Measurements from ENCODE around the gene CTIF. TPM values are rescaled to one million over a fixed set of nuclear protein-coding genes. Genes with fewer than 3 reads are reported as not detected.

Gene CTIF
- total and polyA plus RNA-seq, 2 experiments from 2014 or later = 8.6 to 14.4 TPM

DNA sequence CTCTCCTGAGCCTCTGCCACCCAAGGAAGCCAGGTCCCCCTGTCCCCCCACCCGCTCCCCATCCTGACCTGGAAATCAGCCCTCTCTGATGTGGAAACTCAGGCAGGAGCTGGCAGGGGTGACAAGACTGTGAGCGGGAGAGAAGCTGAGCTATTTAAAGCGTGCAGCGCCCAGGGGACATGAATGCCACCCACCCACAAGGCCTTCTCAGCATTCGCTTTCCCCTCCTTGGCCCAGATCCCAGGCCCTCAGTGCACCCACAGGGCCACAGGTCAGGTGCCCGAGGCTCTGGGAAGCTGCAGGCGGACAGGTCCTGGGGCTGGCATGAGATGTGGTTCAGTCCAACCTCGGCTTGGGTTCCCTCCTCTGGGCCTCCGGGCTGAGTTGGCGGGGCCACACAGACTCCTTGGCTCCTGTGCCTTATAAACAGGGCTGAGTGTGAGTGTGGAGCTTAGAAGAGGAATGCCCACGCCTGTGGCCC is 243.6 kb downstream of the CTIF start:
- Mint-ChIP-seq H3K9me3 (no peaks in the 10 kb centered on the region), H3K27ac (no peak overlapping the region), H3K4me1 (peaks cover 22% of the 10 kb centered on the region; the same call in 2 of the 3 replicates), H3K27me3 (ENCODE audit: insufficient read depth, low read depth, poor library complexity) (peaks cover 3% of the 10 kb centered on the region), H3K36me3 (ENCODE audit: low read depth) (no peaks in the 10 kb centered on the region; the same call in 2 of the 3 replicates), H3K4me3 (no peak overlapping the region)
- Histone ChIP-seq H3F3A (replicated peaks; ENCODE audit: low read depth) (no peaks in the 10 kb centered on the region), H3K36me3 (ENCODE audit: insufficient read depth) (no peaks in the 10 kb centered on the region), H2AFZ (no peak overlapping the region), H3K4me1 (ENCODE audit: insufficient read depth) (no peaks in the 10 kb centered on the region), H3K79me2 (replicated peaks; ENCODE audit: insufficient read depth) (no peaks in the 10 kb centered on the region), H3K4me2 (no peak overlapping the region), H3K9me2 (ENCODE audit: insufficient read depth) (no peaks in the 10 kb centered on the region), H3K27ac (ENCODE audit: low read depth) (no peak overlapping the region), H3K4me3 (no peak overlapping the region), H4K20me1 (replicated peaks; ENCODE audit: insufficient read depth) (no peaks in the 10 kb centered on the region; the same call in 1 of the 2 replicates), H3K27me3 (ENCODE audit: insufficient read depth) (no peaks in the 10 kb centered on the region)
- TF ChIP-seq, protein P1, sequence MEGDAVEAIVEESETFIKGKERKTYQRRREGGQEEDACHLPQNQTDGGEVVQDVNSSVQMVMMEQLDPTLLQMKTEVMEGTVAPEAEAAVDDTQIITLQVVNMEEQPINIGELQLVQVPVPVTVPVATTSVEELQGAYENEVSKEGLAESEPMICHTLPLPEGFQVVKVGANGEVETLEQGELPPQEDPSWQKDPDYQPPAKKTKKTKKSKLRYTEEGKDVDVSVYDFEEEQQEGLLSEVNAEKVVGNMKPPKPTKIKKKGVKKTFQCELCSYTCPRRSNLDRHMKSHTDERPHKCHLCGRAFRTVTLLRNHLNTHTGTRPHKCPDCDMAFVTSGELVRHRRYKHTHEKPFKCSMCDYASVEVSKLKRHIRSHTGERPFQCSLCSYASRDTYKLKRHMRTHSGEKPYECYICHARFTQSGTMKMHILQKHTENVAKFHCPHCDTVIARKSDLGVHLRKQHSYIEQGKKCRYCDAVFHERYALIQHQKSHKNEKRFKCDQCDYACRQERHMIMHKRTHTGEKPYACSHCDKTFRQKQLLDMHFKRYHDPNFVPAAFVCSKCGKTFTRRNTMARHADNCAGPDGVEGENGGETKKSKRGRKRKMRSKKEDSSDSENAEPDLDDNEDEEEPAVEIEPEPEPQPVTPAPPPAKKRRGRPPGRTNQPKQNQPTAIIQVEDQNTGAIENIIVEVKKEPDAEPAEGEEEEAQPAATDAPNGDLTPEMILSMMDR (conservative IDR thresholded peaks at IDR 0.05; ENCODE audit: low read depth in 2 of 2) = no peak
- no peak for TF ChIP-seq STAT1 (IDR thresholded peaks at IDR 0.05; ENCODE audit: unreplicated experiment)
- no peak for TF ChIP-seq ZNF331 (CRISPR knock-in tag; IDR thresholded peaks at IDR 0.05; ENCODE audit: low read depth)
- TF ChIP-seq ZNF114 (CRISPR knock-in tag; IDR thresholded peaks at IDR 0.05) = no peak
- TF ChIP-seq CREB1 (CRISPR knock-in tag; IDR thresholded peaks at IDR 0.05; ENCODE audit: low read depth) = no peak
- no peak for TF ChIP-seq NANOG (IDR thresholded peaks at IDR 0.05; ENCODE audit: borderline replicate concordance)
- TF ChIP-seq JUNB (IDR thresholded peaks at IDR 0.05; ENCODE audit: unreplicated experiment) = no peak
- TF ChIP-seq EZH2 (IDR thresholded peaks at IDR 0.05; ENCODE audit: low read depth, unreplicated experiment) = no peak
- no peak for TF ChIP-seq EZH2phosphoT487 (IDR thresholded peaks at IDR 0.05; ENCODE audit: unreplicated experiment)
- TF ChIP-seq, protein P2, sequence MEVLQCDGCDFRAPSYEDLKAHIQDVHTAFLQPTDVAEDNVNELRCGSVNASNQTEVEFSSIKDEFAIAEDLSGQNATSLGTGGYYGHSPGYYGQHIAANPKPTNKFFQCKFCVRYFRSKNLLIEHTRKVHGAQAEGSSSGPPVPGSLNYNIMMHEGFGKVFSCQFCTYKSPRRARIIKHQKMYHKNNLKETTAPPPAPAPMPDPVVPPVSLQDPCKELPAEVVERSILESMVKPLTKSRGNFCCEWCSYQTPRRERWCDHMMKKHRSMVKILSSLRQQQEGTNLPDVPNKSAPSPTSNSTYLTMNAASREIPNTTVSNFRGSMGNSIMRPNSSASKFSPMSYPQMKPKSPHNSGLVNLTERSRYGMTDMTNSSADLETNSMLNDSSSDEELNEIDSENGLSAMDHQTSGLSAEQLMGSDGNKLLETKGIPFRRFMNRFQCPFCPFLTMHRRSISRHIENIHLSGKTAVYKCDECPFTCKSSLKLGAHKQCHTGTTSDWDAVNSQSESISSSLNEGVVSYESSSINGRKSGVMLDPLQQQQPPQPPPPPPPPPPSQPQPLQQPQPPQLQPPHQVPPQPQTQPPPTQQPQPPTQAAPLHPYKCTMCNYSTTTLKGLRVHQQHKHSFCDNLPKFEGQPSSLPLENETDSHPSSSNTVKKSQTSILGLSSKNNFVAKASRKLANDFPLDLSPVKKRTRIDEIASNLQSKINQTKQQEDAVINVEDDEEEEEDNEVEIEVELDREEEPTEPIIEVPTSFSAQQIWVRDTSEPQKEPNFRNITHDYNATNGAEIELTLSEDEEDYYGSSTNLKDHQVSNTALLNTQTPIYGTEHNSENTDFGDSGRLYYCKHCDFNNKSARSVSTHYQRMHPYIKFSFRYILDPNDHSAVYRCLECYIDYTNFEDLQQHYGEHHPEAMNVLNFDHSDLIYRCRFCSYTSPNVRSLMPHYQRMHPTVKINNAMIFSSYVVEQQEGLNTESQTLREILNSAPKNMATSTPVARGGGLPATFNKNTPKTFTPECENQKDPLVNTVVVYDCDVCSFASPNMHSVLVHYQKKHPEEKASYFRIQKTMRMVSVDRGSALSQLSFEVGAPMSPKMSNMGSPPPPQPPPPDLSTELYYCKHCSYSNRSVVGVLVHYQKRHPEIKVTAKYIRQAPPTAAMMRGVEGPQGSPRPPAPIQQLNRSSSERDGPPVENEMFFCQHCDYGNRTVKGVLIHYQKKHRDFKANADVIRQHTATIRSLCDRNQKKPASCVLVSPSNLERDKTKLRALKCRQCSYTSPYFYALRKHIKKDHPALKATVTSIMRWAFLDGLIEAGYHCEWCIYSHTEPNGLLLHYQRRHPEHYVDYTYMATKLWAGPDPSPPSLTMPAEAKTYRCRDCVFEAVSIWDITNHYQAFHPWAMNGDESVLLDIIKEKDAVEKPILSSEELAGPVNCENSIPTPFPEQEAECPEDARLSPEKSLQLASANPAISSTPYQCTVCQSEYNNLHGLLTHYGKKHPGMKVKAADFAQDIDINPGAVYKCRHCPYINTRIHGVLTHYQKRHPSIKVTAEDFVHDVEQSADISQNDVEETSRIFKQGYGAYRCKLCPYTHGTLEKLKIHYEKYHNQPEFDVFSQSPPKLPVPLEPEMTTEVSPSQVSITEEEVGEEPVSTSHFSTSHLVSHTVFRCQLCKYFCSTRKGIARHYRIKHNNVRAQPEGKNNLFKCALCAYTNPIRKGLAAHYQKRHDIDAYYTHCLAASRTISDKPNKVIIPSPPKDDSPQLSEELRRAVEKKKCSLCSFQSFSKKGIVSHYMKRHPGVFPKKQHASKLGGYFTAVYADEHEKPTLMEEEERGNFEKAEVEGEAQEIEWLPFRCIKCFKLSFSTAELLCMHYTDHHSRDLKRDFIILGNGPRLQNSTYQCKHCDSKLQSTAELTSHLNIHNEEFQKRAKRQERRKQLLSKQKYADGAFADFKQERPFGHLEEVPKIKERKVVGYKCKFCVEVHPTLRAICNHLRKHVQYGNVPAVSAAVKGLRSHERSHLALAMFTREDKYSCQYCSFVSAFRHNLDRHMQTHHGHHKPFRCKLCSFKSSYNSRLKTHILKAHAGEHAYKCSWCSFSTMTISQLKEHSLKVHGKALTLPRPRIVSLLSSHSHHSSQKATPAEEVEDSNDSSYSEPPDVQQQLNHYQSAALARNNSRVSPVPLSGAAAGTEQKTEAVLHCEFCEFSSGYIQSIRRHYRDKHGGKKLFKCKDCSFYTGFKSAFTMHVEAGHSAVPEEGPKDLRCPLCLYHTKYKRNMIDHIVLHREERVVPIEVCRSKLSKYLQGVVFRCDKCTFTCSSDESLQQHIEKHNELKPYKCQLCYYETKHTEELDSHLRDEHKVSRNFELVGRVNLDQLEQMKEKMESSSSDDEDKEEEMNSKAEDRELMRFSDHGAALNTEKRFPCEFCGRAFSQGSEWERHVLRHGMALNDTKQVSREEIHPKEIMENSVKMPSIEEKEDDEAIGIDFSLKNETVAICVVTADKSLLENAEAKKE (CRISPR knock-in tag; IDR thresholded peaks at IDR 0.05) = no peak
- TF ChIP-seq, protein P3, sequence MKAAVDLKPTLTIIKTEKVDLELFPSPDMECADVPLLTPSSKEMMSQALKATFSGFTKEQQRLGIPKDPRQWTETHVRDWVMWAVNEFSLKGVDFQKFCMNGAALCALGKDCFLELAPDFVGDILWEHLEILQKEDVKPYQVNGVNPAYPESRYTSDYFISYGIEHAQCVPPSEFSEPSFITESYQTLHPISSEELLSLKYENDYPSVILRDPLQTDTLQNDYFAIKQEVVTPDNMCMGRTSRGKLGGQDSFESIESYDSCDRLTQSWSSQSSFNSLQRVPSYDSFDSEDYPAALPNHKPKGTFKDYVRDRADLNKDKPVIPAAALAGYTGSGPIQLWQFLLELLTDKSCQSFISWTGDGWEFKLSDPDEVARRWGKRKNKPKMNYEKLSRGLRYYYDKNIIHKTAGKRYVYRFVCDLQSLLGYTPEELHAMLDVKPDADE (IDR thresholded peaks at IDR 0.05) = no peak
- TF ChIP-seq, protein P4, sequence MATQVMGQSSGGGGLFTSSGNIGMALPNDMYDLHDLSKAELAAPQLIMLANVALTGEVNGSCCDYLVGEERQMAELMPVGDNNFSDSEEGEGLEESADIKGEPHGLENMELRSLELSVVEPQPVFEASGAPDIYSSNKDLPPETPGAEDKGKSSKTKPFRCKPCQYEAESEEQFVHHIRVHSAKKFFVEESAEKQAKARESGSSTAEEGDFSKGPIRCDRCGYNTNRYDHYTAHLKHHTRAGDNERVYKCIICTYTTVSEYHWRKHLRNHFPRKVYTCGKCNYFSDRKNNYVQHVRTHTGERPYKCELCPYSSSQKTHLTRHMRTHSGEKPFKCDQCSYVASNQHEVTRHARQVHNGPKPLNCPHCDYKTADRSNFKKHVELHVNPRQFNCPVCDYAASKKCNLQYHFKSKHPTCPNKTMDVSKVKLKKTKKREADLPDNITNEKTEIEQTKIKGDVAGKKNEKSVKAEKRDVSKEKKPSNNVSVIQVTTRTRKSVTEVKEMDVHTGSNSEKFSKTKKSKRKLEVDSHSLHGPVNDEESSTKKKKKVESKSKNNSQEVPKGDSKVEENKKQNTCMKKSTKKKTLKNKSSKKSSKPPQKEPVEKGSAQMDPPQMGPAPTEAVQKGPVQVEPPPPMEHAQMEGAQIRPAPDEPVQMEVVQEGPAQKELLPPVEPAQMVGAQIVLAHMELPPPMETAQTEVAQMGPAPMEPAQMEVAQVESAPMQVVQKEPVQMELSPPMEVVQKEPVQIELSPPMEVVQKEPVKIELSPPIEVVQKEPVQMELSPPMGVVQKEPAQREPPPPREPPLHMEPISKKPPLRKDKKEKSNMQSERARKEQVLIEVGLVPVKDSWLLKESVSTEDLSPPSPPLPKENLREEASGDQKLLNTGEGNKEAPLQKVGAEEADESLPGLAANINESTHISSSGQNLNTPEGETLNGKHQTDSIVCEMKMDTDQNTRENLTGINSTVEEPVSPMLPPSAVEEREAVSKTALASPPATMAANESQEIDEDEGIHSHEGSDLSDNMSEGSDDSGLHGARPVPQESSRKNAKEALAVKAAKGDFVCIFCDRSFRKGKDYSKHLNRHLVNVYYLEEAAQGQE (IDR thresholded peaks at IDR 0.05; ENCODE audit: unreplicated experiment) = no peak
- no peak for TF ChIP-seq POLR2AphosphoS5 (IDR thresholded peaks at IDR 0.05; ENCODE audit: low read depth)
- no peak for DNase-seq (ENCODE audit: low spot score)
- no peak for ATAC-seq
